ENCODE results near the gene SERPINA10.
A peak's percentile ranks its signal among the peaks of the same experiment; 100 is the strongest.

Gene SERPINA10

GRCh38 chr14:94309721-94310120, 16.7 kb upstream of the SERPINA10 start:
- no peak overlapping the region for H3K4me3 ChIP-seq (ENCODE audit: low read depth, low read length)
- ChIA-PET POLR2A (no interaction called here), CTCF (interaction anchor here (0.8 kb wide), 1 partner anchor 16 kb away, joined by 3 read pairs; no protein-coding TSS in a partner anchor)
- no peak for DNase-seq (ENCODE audit: low read depth, low spot score)
- TF ChIP-seq, protein P1, sequence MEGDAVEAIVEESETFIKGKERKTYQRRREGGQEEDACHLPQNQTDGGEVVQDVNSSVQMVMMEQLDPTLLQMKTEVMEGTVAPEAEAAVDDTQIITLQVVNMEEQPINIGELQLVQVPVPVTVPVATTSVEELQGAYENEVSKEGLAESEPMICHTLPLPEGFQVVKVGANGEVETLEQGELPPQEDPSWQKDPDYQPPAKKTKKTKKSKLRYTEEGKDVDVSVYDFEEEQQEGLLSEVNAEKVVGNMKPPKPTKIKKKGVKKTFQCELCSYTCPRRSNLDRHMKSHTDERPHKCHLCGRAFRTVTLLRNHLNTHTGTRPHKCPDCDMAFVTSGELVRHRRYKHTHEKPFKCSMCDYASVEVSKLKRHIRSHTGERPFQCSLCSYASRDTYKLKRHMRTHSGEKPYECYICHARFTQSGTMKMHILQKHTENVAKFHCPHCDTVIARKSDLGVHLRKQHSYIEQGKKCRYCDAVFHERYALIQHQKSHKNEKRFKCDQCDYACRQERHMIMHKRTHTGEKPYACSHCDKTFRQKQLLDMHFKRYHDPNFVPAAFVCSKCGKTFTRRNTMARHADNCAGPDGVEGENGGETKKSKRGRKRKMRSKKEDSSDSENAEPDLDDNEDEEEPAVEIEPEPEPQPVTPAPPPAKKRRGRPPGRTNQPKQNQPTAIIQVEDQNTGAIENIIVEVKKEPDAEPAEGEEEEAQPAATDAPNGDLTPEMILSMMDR (IDR thresholded peaks at IDR 0.05; ENCODE audit: insufficient read depth, low read length, missing control alignments): no peak

DNA sequence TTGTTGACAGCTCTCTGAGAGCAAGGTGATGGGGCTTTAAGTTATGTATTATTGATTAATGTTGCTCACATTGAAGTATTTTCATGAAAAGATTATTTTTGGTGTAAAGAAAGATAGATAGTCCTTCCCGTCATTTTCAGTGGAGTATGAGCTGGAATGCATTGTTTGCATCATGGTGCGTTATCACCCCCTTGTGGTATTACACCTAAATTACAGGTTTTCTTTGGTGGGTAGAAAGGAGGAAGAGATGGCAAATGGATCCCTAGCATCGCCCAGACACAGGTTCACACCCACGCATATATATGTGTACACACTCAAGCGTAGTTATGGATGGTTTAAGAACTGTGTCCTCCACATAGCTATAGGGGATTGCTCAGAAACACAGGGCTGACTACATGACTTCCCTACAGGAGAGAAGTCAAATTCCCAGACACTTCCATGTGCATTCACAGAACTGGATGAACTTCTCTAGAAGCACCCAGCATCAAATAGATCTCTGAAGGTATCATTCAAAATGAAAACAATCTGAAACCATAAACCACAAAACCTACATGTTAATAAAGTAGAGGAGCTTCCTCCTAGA, 14.4 kb upstream of the SERPINA10 start:
- ChIA-PET POLR2A (no interaction called here), CTCF (interaction anchor here (0.5 to 3.2 kb wide), 7 partner anchors 9 to 272 kb away, joined by 3 to 16 read pairs (median 4); no protein-coding TSS in a partner anchor)
- TF ChIP-seq, protein P1 (IDR thresholded peaks at IDR 0.05; ENCODE audit: insufficient read depth, low read length, missing control alignments): peak; percentile 12
- DNase-seq (ENCODE audit: low read depth, low spot score): no peak
- H3K4me3 ChIP-seq (ENCODE audit: low read depth, low read length): no peak overlapping the region

DNA sequence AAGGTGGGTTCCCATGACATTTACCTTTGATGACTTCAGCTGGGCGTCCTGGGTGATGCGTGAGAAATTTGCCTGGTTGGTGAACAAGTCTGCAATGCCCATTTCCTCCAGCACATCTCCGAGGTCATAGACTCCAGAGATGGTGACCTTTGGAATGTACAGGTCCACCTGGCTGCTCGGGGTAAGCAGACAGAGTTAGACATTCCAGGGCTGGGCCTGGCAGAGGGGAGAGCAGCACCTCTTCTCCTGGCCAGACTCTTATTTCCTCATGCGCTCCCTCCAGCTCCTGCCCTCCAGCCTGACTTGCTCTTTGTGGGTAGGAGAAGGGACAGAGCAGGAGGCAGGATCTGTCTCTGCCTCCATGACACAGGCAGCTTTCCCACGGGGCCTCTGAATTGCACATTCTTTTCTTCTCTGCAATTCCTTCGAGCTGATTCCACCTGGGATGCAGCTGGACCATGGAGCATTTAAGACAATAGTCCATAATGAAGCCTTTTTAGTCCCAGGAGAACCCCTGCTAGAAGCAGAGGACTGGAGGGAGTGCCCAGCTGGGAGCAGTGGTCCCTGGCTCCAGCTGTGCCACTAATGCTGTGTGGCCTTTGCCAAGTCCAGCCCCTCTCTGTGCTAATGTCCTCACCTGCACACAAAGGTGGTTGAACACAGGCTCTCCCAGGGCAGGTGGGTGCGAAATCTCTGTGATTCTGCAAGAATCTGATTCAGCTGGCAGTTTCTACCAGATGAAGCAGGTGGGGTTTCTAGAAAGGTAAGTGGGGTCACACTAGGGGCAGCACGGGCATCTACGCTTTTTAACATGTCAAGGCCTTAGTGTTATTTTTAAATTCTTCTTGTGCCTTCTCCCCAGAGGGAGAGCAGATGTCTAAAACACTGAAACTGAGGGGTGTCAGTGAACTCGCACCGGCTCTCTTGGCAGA, 13.2 kb upstream of the SERPINA10 start:
- TF ChIP-seq, protein P1 (IDR thresholded peaks at IDR 0.05; ENCODE audit: insufficient read depth, low read length, missing control alignments): no peak
- no peak overlapping the region for H3K4me3 ChIP-seq (ENCODE audit: low read depth, low read length)
- ChIA-PET POLR2A (no interaction called here), CTCF (interaction anchor here (0.5 to 3.2 kb wide), 4 partner anchors 126 to 174 kb away, joined by 3 to 16 read pairs (median 5); no protein-coding TSS in a partner anchor)
- DNase-seq (ENCODE audit: low read depth, low spot score): no peak

DNA sequence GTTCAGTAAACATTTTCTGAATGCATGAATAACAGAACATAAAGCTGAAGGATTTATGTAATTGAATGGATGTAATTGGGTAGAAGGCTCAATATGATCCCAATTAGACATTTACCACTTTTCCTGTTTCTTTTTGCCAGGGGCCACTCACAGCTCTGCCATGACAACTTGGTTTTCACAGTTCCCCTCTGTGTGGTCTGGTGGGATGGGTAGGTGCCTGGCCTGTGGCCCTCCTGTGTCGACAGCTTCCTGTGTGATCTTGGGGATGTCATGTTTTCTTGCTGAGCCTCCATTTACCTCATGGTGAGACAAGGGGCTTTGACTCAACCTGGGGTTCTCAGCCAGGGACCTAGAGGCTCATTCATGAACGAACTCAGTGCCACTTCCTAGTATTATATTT, 12.6 kb upstream of the SERPINA10 start:
- TF ChIP-seq, protein P1 (IDR thresholded peaks at IDR 0.05; ENCODE audit: insufficient read depth, low read length, missing control alignments): no peak
- no peak for DNase-seq (ENCODE audit: low read depth, low spot score)
- ChIA-PET CTCF (interaction anchor here (1.5 to 3.2 kb wide), 2 partner anchors 169 to 174 kb away, joined by 6 to 16 read pairs; no protein-coding TSS in a partner anchor), POLR2A (no interaction called here)
- H3K4me3 ChIP-seq (ENCODE audit: low read depth, low read length): no peak overlapping the region

- no peak overlapping the region for H3K4me3 ChIP-seq (ENCODE audit: low read depth, low read length)
- DNase-seq (ENCODE audit: low read depth, low spot score): no peak
- POLR2A ChIA-PET: no interaction called here
- TF ChIP-seq, protein P1 (IDR thresholded peaks at IDR 0.05; ENCODE audit: insufficient read depth, low read length, missing control alignments): no peak
- CTCF ChIA-PET: no interaction called here
Observed at GRCh38 chr14:94304243-94304642, 11.2 kb upstream of the SERPINA10 start.

GRCh38 chr14:94303111-94303510, 10.0 kb upstream of the SERPINA10 start:
- ChIA-PET CTCF (no interaction called here), POLR2A (no interaction called here)
- TF ChIP-seq, protein P1 (IDR thresholded peaks at IDR 0.05; ENCODE audit: insufficient read depth, low read length, missing control alignments): no peak
- no peak overlapping the region for H3K4me3 ChIP-seq (ENCODE audit: low read depth, low read length)
- DNase-seq (ENCODE audit: low read depth, low spot score): no peak
